Esophagus (tissue), 2 donors: ENCODE results near the gene SPEN. TPM values are rescaled to one million over a fixed set of nuclear protein-coding genes. Genes with fewer than 3 reads are reported as not detected.
"Not testable (repeated sequence)": the region's sequence is repeated elsewhere in the genome, so short reads cannot be mapped to it uniquely, and the experiment has no call there.

Experiments used
- H3K27ac ChIP-seq, 2 donors: one replicate each; pipeline ENCODE4 v1.5.1; 2013; ENCODE audit warnings: low read depth in 2 of 2, mild to moderate bottlenecking in 2 of 2, inconsistent platforms in 1 of 2, low read length in 1 of 2, moderate library complexity in 1 of 2
- H3K27me3 ChIP-seq, 2 donors: one replicate each; pipeline ENCODE4 v1.6.1; 2013; ENCODE audit warnings: low read length in 2 of 2, control low read depth in 1 of 2, mild to moderate bottlenecking in 1 of 2; ENCODE audit not compliant: insufficient read depth in 2 of 2, control insufficient read depth in 1 of 2
- H3K36me3 ChIP-seq, 2 donors: one replicate each; pipeline ENCODE4 v1.6.1; 2013; ENCODE audit warnings: low read length in 1 of 2; ENCODE audit not compliant: control insufficient read depth in 2 of 2, insufficient read depth in 2 of 2
- H3K4me1 ChIP-seq, 2 donors: one replicate each; pipeline ENCODE4 v1.6.1; 2013; ENCODE audit warnings: low read length in 1 of 2; ENCODE audit not compliant: control insufficient read depth in 2 of 2, insufficient read depth in 2 of 2
- H3K4me3 ChIP-seq, 2 donors: one replicate each; pipeline ENCODE4 v1.5.1; 2013; ENCODE audit warnings: low read length in 2 of 2, mild to moderate bottlenecking in 2 of 2, low read depth in 1 of 2, moderate library complexity in 1 of 2
- H3K9me3 ChIP-seq, 2 donors: one replicate each; pipeline ENCODE4 v1.6.1; 2013; ENCODE audit warnings: mild to moderate bottlenecking in 2 of 2, low read depth in 1 of 2, low read length in 1 of 2, moderate library complexity in 1 of 2; ENCODE audit not compliant: control insufficient read depth in 2 of 2, insufficient read depth in 1 of 2
- WGBS, 2 donors: extraction: QIAGEN DNeasy Blood & Tissue Kit; methylation state at CpG; one replicate each; pipeline ENCODE4 v1.1.7; 2013; 5-methylcytosine and 5-hydroxymethylcytosine counted together
- polyA plus RNA-seq, 2 donors: library from polyadenylated mRNA; stranded (reverse); fragments of 200-250 nt; gene quantifications; one replicate each; pipeline ENCODE4 v1.2.3, GENCODE V29; 2013
- donor health status: healthy with polysubstance abuse.
- donor health status: Bipolar disorder and iron deficiency.

Gene SPEN
- polyA plus RNA-seq, 2 donors: 14.4 to 15.3 TPM

DNA sequence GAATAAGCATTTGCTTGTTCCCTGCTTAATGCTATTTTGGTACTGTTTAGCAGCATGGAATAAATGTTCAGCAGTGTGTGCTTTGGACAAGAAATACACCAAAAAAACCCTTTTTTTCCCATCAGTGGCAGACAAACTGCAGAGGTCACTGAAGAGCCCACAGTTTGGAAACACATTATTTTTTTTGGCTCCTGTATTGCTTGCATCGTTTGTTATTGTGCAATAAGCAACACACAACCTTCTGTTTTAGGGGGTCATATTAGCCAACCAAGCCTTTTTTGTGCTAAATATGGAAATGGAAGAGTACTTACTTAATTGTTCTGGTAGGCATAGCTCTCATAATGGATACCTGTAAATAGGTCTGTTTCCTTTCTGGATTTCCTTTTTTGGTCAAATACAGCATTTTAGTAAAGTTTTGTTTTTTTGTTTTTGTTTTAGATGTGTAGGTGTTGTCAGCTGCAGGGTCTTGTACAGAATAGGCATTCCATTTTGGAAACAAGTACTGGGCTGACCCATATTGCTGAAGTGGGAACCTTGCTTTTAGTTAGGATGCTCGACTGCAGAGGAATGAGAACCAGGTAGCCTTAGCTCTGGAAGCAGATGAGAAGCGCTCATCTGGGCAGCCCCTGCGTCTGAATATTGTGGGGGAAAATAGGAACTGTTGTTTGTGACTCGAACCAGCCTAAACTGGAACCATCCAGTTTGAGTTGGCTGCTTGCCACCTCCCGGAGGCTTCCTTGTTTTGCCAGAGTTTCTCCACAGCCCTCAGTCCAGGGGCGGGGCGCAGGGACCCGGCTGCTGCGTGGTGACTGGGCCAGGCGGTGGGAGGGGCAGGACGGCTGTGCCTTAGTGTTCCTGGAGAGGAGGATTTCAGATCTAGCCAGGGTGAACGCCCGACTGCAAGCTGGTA, 38.4 kb downstream of the SPEN start:
- 6 to 9% methylated on average over 14 of the region's 14 CpGs for WGBS, 2 donors
- Histone ChIP-seq H3K27ac (peak overlapping the region; percentile 93 to 96), H3K36me3 (peaks cover 0 to 1% of the 10 kb centered on the region in 2 donors), H3K9me3 (no peaks in the 10 kb centered on the region), H3K4me3 (peak overlapping the region in 1 of 2 donors; percentile 13), H3K27me3 (no peaks in the 10 kb centered on the region), H3K4me1 (peaks cover 0 to 2% of the 10 kb centered on the region in 2 donors)

DNA sequence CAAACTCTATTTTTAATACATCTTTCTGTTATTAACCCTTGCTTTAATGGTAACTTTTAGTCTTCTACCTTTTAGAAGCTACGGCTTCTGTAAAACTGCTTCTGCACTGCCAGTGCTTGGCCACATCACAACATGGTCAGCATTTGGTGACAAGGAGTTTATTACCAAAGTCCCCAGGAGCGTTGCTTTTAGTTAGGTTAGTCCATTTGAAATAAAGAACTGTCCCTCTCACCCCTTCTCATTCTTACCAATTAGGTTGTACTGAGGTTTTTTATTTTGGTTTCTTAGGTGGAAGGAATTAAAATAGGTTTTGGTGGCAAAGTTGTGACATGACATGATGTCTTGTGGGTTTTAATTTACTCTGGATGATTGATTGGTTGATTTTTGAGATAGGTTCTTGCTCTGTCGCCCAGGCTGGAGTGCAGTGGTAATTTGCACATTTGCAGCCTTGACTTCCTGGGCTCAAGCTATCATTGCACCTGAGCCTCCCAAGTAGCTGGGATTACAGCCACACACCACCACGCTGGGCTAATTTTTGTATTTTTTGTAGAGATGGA, 39.2 kb downstream of the SPEN start:
- peak overlapping the region in 1 of 2 donors; percentile 13 for H3K4me3 ChIP-seq
- H3K27ac ChIP-seq: peak overlapping the region; percentile 93 to 96
- H3K4me1 ChIP-seq: peaks cover 0 to 2% of the 10 kb centered on the region in 2 donors
- 24 to 37% methylated on average over 4 of the region's 4 CpGs for WGBS, 2 donors
- H3K36me3 ChIP-seq: no peaks in the 10 kb centered on the region
- no peaks in the 10 kb centered on the region for H3K27me3 ChIP-seq
- no peaks in the 10 kb centered on the region for H3K9me3 ChIP-seq

- not testable (repeated sequence) for H3K9me3 ChIP-seq, H3K36me3 ChIP-seq, H3K4me1 ChIP-seq, H3K4me3 ChIP-seq, H3K27me3 ChIP-seq
- WGBS, 2 donors: 56 to 65% methylated on average over 6 of the region's 6 CpGs
- peak overlapping the region; percentile 34 to 71 for H3K27ac ChIP-seq
These were observed 45.5 kb downstream of the SPEN start for GRCh38 chr1:15892857-15893599.

GRCh38 chr1:15895233-15895632, 47.7 kb downstream of the SPEN start:
- H3K36me3 ChIP-seq: no peaks in the 10 kb centered on the region
- H3K4me1 ChIP-seq: no peaks in the 10 kb centered on the region
- no peaks in the 10 kb centered on the region for H3K9me3 ChIP-seq
- no peak overlapping the region for H3K27ac ChIP-seq
- H3K27me3 ChIP-seq: no peaks in the 10 kb centered on the region
- H3K4me3 ChIP-seq: no peak overlapping the region

DNA sequence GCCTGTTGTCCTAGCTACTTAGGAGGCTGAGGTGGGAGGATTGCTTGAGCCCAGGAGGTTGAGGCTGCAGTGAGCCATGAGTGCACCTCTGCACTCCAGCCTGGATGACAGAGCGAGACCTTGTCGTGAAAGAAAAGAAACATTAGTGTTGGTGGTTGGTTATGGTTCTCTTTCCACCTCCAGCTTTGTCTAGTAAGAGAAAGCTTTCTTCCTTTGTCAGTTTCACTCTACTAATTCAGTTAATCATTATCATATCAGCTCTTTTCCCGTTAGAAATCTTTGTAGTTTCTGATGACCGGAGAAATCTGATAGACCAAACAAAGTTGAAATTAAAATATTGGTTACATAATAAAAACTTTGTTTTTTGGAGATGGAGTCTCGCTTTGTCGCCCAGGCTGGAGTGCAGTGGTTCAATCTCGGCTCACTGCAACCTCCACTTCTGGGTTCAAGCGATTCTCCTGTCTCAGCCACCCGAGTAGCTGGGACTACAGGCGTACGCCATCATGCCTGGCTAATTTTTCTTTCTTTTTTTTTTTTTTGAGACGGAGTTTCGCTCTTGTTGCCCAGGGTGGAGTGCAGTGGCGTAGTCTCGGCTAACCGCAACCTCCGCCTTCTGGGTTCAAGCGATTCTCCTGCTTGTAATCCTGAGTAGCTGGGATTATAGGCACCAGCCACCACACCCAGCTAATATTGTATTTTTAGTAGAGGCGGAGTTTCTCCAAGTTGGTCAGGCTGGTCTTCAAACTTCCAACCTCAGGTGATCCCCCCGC, 49.5 kb downstream of the SPEN start:
- not testable (repeated sequence) for H3K4me3 ChIP-seq, H3K27me3 ChIP-seq, H3K36me3 ChIP-seq, H3K9me3 ChIP-seq, H3K4me1 ChIP-seq
- peak overlapping the region in 1 of 2 donors; percentile 7 for H3K27ac ChIP-seq
- 94 to 97% methylated on average over 20 of the region's 20 CpGs for WGBS, 2 donors

DNA sequence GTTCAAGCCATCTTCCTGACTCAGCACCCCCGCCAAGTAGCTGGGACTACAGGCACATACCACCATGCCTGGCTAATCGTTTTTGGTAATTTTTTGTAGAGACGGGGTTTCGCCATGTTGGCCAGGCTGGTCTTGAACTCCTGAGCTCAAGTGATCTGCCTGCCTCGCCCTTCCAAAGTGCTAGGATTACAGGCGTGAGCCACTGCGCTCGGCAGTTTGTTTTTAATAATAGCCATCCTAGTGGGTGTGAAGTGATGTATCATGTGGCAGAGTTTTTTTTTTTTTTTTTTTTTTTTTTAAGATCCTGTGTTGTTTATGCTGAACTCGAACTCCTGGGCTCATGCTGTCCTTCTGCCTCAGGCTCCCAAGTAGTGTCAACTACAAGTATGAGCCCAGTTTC, 51.8 kb downstream of the SPEN start:
- no peak overlapping the region for H3K4me3 ChIP-seq
- no peaks in the 10 kb centered on the region for H3K9me3 ChIP-seq
- peak overlapping the region in 1 of 2 donors; percentile 43 for H3K27ac ChIP-seq
- no peaks in the 10 kb centered on the region for H3K27me3 ChIP-seq
- no peaks in the 10 kb centered on the region for H3K4me1 ChIP-seq
- WGBS, 2 donors: 84 to 85% methylated on average over 9 of the region's 9 CpGs
- H3K36me3 ChIP-seq: no peaks in the 10 kb centered on the region

DNA sequence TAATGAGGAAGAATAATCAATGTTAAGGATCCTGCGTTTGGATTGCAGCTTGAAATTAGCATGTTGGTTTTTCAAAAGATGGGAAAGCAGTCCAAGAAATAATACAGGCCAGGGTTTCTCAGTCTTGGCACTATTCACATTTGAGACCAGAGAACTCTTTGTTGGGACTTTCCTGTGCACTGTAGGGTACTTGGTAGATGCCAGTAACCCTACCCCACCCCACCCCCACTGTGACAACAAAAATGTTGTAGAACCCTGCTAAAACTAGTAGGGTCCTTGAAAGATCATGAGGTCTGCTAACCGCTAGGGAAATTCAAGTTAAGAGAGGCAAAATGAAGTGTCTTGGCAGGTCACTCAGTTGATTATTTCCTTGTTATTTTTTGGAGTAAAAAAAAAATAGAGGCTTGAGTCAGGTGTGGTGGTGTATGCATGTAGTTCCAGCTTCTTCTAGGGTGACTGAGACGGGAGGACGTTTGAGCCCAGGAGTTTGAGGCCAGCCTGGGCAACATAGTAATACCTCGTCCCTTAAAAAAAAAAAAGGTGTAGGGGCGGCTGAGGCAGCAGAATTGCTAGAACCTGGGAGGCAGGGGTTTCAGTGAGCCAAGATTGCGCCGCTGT, 53.3 kb downstream of the SPEN start:
- no peak overlapping the region for H3K27ac ChIP-seq
- H3K4me3 ChIP-seq: no peak overlapping the region
- H3K27me3 ChIP-seq: no peaks in the 10 kb centered on the region
- H3K36me3 ChIP-seq: no peaks in the 10 kb centered on the region
- H3K9me3 ChIP-seq: no peaks in the 10 kb centered on the region
- H3K4me1 ChIP-seq: no peaks in the 10 kb centered on the region
- WGBS, 2 donors: 74 to 79% methylated on average over 8 of the region's 8 CpGs

- no peaks in the 10 kb centered on the region for H3K36me3 ChIP-seq
- no peaks in the 10 kb centered on the region for H3K27me3 ChIP-seq
- no peak overlapping the region for H3K27ac ChIP-seq
- no peak overlapping the region for H3K4me3 ChIP-seq
- H3K9me3 ChIP-seq: no peaks in the 10 kb centered on the region
- H3K4me1 ChIP-seq: no peaks in the 10 kb centered on the region
- WGBS, 2 donors: 61 to 68% methylated on average over 3 of the region's 3 CpGs
These were observed 55.4 kb downstream of the SPEN start for GRCh38 chr1:15902882-15903281.

DNA sequence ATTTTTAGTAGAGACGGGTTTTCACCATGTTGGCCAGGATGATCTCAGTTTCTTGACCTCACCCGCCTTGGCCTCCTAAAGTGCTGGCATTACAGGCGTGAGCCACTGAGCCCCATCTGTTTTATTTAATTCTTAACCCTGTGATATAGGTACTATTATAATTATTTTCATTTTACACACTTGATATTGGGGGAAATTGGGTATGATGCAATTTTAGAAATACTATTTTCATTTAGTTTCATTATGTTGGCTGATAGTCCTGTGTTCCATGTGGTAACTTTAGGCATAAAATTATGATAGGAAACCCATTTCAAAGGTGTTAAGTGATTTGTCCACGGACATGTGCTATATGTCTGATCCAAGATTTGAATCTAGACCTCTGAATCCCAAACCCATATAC, 61.1 kb downstream of the SPEN start:
- Histone ChIP-seq H3K27me3 (no peaks in the 10 kb centered on the region), H3K36me3 (no peaks in the 10 kb centered on the region), H3K27ac (no peak overlapping the region), H3K4me3 (no peak overlapping the region), H3K4me1 (no peaks in the 10 kb centered on the region), H3K9me3 (no peaks in the 10 kb centered on the region)
- WGBS, 2 donors: 95% methylated on average over 4 of the region's 4 CpGs
